Erythroblast (primary cell): ENCODE results near the gene B3GNT4.

ENCODE experiments used
- GATA1 ChIP-seq: IDR thresholded peaks from 2 replicates; pipeline ENCODE4 v1.6.1; 2011; ENCODE audit warnings: low read depth, mild to moderate bottlenecking, control low read depth, low read length, moderate library complexity
- POLR2A ChIP-seq: IDR thresholded peaks from 2 replicates; pipeline ENCODE4 v1.6.1; 2011; ENCODE audit warnings: mild to moderate bottlenecking, low read length

DNA sequence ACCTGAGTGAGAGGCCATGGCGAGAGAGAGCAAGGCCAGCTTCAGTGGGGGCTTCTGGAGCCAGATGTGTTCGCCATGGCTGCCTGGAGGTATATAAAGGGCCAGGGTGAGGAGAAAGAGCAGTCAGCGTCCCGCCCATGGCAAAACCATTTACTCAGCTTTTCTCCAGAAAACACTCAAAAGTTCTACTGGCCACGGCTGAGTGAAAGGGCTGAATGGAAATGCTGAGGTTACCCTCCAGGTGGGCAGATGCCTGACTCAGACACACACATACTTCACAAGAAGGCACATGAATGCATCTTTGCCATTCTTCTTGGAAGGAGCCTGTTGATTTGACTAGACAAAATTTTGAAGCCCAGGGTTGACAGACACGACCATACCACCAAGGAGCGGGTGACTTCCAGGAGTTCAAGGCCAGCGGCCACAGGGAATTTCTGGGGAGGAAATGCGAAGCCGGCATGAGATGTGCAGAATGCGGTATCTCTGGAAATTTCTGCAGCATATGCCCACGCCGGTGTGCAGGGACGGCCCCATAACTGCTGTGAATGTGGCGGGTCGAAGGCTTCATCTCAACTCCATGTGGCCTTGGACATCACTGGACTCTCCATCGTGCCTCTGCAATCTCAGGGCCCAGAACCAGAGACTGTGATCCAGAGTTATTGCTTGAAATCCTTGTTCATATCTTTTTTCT lies 29.2 kb upstream of the B3GNT4 start, which contains the start of gene IL31:
- TF ChIP-seq POLR2A (no peak), GATA1 (no peak)
